ENCODE results near the gene TSPAN32.
"Not testable (repeated sequence)": the region's sequence is repeated elsewhere in the genome, so short reads cannot be mapped to it uniquely, and the experiment has no call there.

Gene TSPAN32

GRCh38 chr11:2276280-2277007 lies 25.4 kb upstream of the TSPAN32 start:
- TF ChIP-seq CTCF (IDR thresholded peaks at IDR 0.05; ENCODE audit: insufficient read depth, low read length, poor library complexity, severe bottlenecking), result no peak
- no peaks in the 10 kb centered on the region for H3K36me3 ChIP-seq (ENCODE audit: control insufficient read depth, insufficient read depth, low read length)
- no peak for DNase-seq (ENCODE audit: extremely low read depth, insufficient read length)
- no peak overlapping the region for H3K4me3 ChIP-seq (replicated peaks; ENCODE audit: low read depth, low read length)
- no peaks in the 10 kb centered on the region; the same call in 1 of the 2 replicates for H3K27me3 ChIP-seq (replicated peaks; ENCODE audit: control insufficient read depth, insufficient read depth, low read length)

DNA sequence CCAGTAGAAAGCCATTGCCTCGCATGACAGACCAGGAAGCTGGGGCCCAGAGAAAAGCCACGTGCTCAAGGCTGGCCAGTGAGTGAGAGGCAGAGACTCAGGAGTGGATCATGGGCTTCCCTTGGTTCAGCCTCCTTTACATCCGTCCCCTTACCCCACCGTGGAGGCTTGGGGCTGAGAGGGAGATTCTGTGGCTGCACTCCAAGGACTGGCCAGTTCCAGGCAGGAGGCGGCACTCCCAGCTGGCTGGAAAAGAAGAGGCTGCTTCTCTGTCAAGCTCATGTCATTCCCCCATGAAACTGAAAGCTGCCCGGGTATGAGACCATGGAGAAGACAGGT lies 24.8 kb upstream of the TSPAN32 start:
- H3K36me3 ChIP-seq (ENCODE audit: control insufficient read depth, insufficient read depth, low read length), result no peaks in the 10 kb centered on the region
- no peak for DNase-seq (ENCODE audit: extremely low read depth, insufficient read length)
- H3K4me3 ChIP-seq (replicated peaks; ENCODE audit: low read depth, low read length), result no peak overlapping the region
- H3K27me3 ChIP-seq (replicated peaks; ENCODE audit: control insufficient read depth, insufficient read depth, low read length), result no peaks in the 10 kb centered on the region; the same call in 1 of the 2 replicates
- TF ChIP-seq CTCF (IDR thresholded peaks at IDR 0.05; ENCODE audit: insufficient read depth, low read length, poor library complexity, severe bottlenecking), result no peak

- H3K36me3 ChIP-seq (ENCODE audit: control insufficient read depth, insufficient read depth, low read length), result no peaks in the 10 kb centered on the region
- no peaks in the 10 kb centered on the region; the same call in 1 of the 2 replicates for H3K27me3 ChIP-seq (replicated peaks; ENCODE audit: control insufficient read depth, insufficient read depth, low read length)
- no peak overlapping the region for H3K4me3 ChIP-seq (replicated peaks; ENCODE audit: low read depth, low read length)
- DNase-seq (ENCODE audit: extremely low read depth, insufficient read length), result no peak
- no peak for TF ChIP-seq CTCF (IDR thresholded peaks at IDR 0.05; ENCODE audit: insufficient read depth, low read length, poor library complexity, severe bottlenecking)
Observed at GRCh38 chr11:2277933-2278523, 23.8 kb upstream of the TSPAN32 start.

DNA sequence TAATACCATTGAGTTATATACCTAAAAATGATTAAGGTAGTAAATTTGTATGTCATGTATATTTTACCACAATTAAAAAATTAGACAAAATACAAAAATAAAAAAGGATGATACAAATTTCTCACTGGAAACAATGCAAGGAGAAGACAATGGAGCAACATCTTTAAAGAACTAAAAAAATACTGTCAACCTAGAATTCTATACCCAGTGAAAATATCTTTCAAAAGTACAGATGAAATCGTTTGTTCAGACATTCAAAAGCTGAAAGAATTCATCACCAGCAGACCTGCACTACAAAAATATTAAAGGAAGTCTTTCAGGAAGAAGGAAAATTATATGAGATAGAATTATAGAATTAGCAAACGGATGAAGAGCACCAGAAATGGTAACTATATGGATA lies 21.6 kb upstream of the TSPAN32 start:
- DNase-seq (ENCODE audit: extremely low read depth, insufficient read length), result no peak
- Histone ChIP-seq H3K36me3 (ENCODE audit: control insufficient read depth, insufficient read depth, low read length) (no peaks in the 10 kb centered on the region), H3K4me3 (replicated peaks; ENCODE audit: low read depth, low read length) (no peak overlapping the region), H3K27me3 (replicated peaks; ENCODE audit: control insufficient read depth, insufficient read depth, low read length) (no peaks in the 10 kb centered on the region; the same call in 1 of the 2 replicates)
- no peak for TF ChIP-seq CTCF (IDR thresholded peaks at IDR 0.05; ENCODE audit: insufficient read depth, low read length, poor library complexity, severe bottlenecking)

GRCh38 chr11:2286350-2286749 lies 15.5 kb upstream of the TSPAN32 start:
- H3K36me3 ChIP-seq (ENCODE audit: control insufficient read depth, insufficient read depth, low read length); DNase-seq (ENCODE audit: extremely low read depth, insufficient read length); H3K27me3 ChIP-seq (replicated peaks; ENCODE audit: control insufficient read depth, insufficient read depth, low read length); H3K4me3 ChIP-seq (replicated peaks; ENCODE audit: low read depth, low read length): not testable (repeated sequence)

- no peak overlapping the region for H3K4me3 ChIP-seq (replicated peaks; ENCODE audit: low read depth, low read length)
- H3K27me3 ChIP-seq (replicated peaks; ENCODE audit: control insufficient read depth, insufficient read depth, low read length), result peaks cover 1% of the 10 kb centered on the region
- TF ChIP-seq CTCF (IDR thresholded peaks at IDR 0.05; ENCODE audit: insufficient read depth, low read length, poor library complexity, severe bottlenecking), result no peak
- H3K36me3 ChIP-seq (ENCODE audit: control insufficient read depth, insufficient read depth, low read length), result no peaks in the 10 kb centered on the region
- no peak for DNase-seq (ENCODE audit: extremely low read depth, insufficient read length)
Observed at GRCh38 chr11:2287091-2287490, 14.7 kb upstream of the TSPAN32 start.
